ENCODE data around the gene KRT85. TPM values are rescaled to one million over a fixed set of nuclear protein-coding genes. Genes with fewer than 3 reads are reported as not detected.

Gene KRT85
- polyA plus RNA-seq, 2 of the 4 experiments (the other 2 are of a cell fraction) = 3.7 TPM; not detected in 1

Other genes with a start within 250 kb of the KRT85 start
- 59.8 and 63.1 TPM in 2 replicates for gene KRT80, start 175.5 kb downstream of the KRT85 start, polyA plus RNA-seq (2011; rRNA removed)
- 38.3 to 56.4 TPM (median 46.0 TPM) in 3 replicates for gene KRT80, start 175.5 kb downstream of the KRT85 start, polyA plus RNA-seq (2017; fragmentation: RNase III; extraction: RNeasy Plus Mini Kit Qiagen cat#74134 plus additional on column Dnase treatment)
- gene KRT7, start 134.2 kb downstream of the KRT85 start, polyA plus RNA-seq (2011; rRNA removed) = 2,033 and 2,623 TPM in 2 replicates
- 3,055 to 3,652 TPM (median 3,189 TPM) in 3 replicates for gene KRT7, start 134.2 kb downstream of the KRT85 start, polyA plus RNA-seq (2017; fragmentation: RNase III; extraction: RNeasy Plus Mini Kit Qiagen cat#74134 plus additional on column Dnase treatment)
- gene KRT86, start 92.8 kb downstream of the KRT85 start, polyA plus RNA-seq (2011; rRNA removed) = 23.5 and 43.0 TPM in 2 replicates
- gene KRT86, start 92.8 kb downstream of the KRT85 start, polyA plus RNA-seq (2017; fragmentation: RNase III; extraction: RNeasy Plus Mini Kit Qiagen cat#74134 plus additional on column Dnase treatment) = 331 to 441 TPM (median 378 TPM) in 3 replicates
- gene KRT81, start 75.9 kb downstream of the KRT85 start, polyA plus RNA-seq (2011; rRNA removed) = 1,799 and 1,935 TPM in 2 replicates
- 3,419 to 3,643 TPM (median 3,445 TPM) in 3 replicates for gene KRT81, start 75.9 kb downstream of the KRT85 start, polyA plus RNA-seq (2017; fragmentation: RNase III; extraction: RNeasy Plus Mini Kit Qiagen cat#74134 plus additional on column Dnase treatment)
- gene KRT83, start 46.1 kb downstream of the KRT85 start, polyA plus RNA-seq (2011; rRNA removed) = 11.6 and 20.4 TPM in 2 replicates
- 43.3 to 52.1 TPM (median 44.8 TPM) in 3 replicates for gene KRT83, start 46.1 kb downstream of the KRT85 start, polyA plus RNA-seq (2017; fragmentation: RNase III; extraction: RNeasy Plus Mini Kit Qiagen cat#74134 plus additional on column Dnase treatment)
- not detected in 2 replicates for gene KRT84, start 18.2 kb upstream of the KRT85 start, polyA plus RNA-seq (2011; rRNA removed)
- gene KRT84, start 18.2 kb upstream of the KRT85 start, polyA plus RNA-seq (2017; fragmentation: RNase III; extraction: RNeasy Plus Mini Kit Qiagen cat#74134 plus additional on column Dnase treatment) = not detected in 3 replicates
- gene KRT82, start 38.9 kb upstream of the KRT85 start, polyA plus RNA-seq (2011; rRNA removed) = not detected in 2 replicates
- not detected in 3 replicates for gene KRT82, start 38.9 kb upstream of the KRT85 start, polyA plus RNA-seq (2017; fragmentation: RNase III; extraction: RNeasy Plus Mini Kit Qiagen cat#74134 plus additional on column Dnase treatment)
- gene KRT75, start 66.9 kb upstream of the KRT85 start, polyA plus RNA-seq (2011; rRNA removed) = not detected in 2 replicates
- not detected in 3 replicates for gene KRT75, start 66.9 kb upstream of the KRT85 start, polyA plus RNA-seq (2017; fragmentation: RNase III; extraction: RNeasy Plus Mini Kit Qiagen cat#74134 plus additional on column Dnase treatment)
- gene KRT6B, start 84.7 kb upstream of the KRT85 start, polyA plus RNA-seq (2011; rRNA removed) = not detected in 2 replicates
- not detected in 3 replicates for gene KRT6B, start 84.7 kb upstream of the KRT85 start, polyA plus RNA-seq (2017; fragmentation: RNase III; extraction: RNeasy Plus Mini Kit Qiagen cat#74134 plus additional on column Dnase treatment)
- gene KRT6C, start 106.3 kb upstream of the KRT85 start, polyA plus RNA-seq (2011; rRNA removed) = not detected in 2 replicates
- not detected in 3 replicates for gene KRT6C, start 106.3 kb upstream of the KRT85 start, polyA plus RNA-seq (2017; fragmentation: RNase III; extraction: RNeasy Plus Mini Kit Qiagen cat#74134 plus additional on column Dnase treatment)
- gene KRT6A, start 125.8 kb upstream of the KRT85 start, polyA plus RNA-seq (2011; rRNA removed) = 0.04 and 0.09 TPM in 2 replicates
- 0.07 to 0.14 TPM (median 0.11 TPM) in 3 replicates for gene KRT6A, start 125.8 kb upstream of the KRT85 start, polyA plus RNA-seq (2017; fragmentation: RNase III; extraction: RNeasy Plus Mini Kit Qiagen cat#74134 plus additional on column Dnase treatment)
- gene KRT5, start 152.9 kb upstream of the KRT85 start, polyA plus RNA-seq (2011; rRNA removed) = 0.06 TPM in 1 of 2 replicates, not detected in the other
- gene KRT5, start 152.9 kb upstream of the KRT85 start, polyA plus RNA-seq (2017; fragmentation: RNase III; extraction: RNeasy Plus Mini Kit Qiagen cat#74134 plus additional on column Dnase treatment) = 0.08 to 0.25 TPM in 2 of 3 replicates, not detected in the other
- not detected in 2 replicates for gene KRT71, start 185.7 kb upstream of the KRT85 start, polyA plus RNA-seq (2011; rRNA removed)
- not detected in 3 replicates for gene KRT71, start 185.7 kb upstream of the KRT85 start, polyA plus RNA-seq (2017; fragmentation: RNase III; extraction: RNeasy Plus Mini Kit Qiagen cat#74134 plus additional on column Dnase treatment)
- not detected in 2 replicates for gene KRT74, start 206.4 kb upstream of the KRT85 start, polyA plus RNA-seq (2011; rRNA removed)
- not detected in 3 replicates for gene KRT74, start 206.4 kb upstream of the KRT85 start, polyA plus RNA-seq (2017; fragmentation: RNase III; extraction: RNeasy Plus Mini Kit Qiagen cat#74134 plus additional on column Dnase treatment)
- not detected in 2 replicates for gene KRT72, start 234.0 kb upstream of the KRT85 start, polyA plus RNA-seq (2011; rRNA removed)
- not detected in 3 replicates for gene KRT72, start 234.0 kb upstream of the KRT85 start, polyA plus RNA-seq (2017; fragmentation: RNase III; extraction: RNeasy Plus Mini Kit Qiagen cat#74134 plus additional on column Dnase treatment)